Stimulated activated CD4-positive, alpha-beta T cell treated with anti-CD3 and anti-CD28 coated beads, TNF-alpha, amount 100 ng/mL, for 4 hours (primary cell): Measurements from ENCODE around the gene STIM1.
"Not testable (repeated sequence)": the region's sequence is repeated elsewhere in the genome, so short reads cannot be mapped to it uniquely, and the experiment has no call there.

Experiments
- DNase-seq, 3 experiments: peaks; one replicate each; pipeline ENCODE4 v3.0.0-alpha.2; 2020; ENCODE audit warnings: low read depth in 3 of 3

The STIM1 gene

GRCh38 chr11:4026389-4026788 lies 170.9 kb downstream of the STIM1 start:
- no peak for DNase-seq

DNA sequence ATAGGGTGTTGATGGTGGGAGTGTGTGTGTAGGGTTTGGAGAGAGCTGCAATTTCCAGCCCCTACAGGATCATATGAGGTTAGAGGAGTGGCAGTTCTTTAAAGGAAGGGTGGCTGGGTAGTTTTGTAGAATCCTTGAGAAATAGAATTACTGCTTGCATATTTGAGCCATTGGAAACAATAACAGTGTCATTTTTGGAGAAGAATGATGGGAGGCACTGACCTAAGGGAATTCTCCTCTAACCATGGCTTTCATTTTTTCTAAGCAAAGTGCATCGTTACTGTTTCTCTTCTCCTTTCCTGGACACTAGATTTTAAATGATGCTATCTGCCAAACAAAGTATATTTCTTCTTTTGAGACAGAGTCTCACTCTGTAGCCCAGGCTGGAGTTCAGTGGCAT lies 172.3 kb downstream of the STIM1 start:
- no peak for DNase-seq

DNA sequence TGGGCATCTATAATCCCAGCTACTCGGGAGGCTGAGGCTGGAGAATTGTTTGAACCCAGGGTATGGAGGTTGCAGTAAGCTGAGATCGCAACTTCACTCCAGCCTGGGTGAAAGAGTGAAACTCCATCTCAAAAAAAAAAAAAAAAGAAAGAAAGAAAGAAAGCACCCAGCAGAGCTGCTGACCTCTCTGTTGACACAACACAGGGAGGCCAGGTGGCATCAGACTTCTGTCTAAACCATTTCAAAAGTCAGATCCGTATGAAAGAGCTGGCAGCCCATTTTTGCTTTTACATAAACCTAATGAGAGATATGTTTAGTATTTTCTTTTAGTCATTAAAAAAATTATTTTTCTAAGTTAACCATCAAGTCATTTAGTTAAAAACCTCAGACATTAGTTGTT lies 174.7 kb downstream of the STIM1 start:
- DNase-seq, result no peak

DNA sequence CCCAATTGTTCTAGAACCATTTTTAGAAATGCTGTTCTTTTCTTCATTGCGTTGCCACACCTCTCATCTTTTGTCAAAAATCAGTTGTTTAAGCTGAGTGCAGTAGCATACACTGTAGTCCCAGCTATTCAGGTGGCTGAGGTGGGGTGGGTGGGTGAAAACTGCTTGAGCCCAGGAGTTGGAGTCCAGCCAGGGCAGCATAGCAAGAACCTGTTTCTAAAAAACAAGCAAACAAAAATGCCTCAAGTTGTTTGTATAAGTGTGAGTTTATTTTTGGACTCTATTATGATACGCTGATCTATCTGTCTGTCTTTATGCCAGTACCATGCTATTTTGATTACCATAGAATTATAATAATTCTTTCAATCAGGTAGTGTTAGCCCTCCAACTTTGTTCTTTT lies 176.6 kb downstream of the STIM1 start:
- DNase-seq, result no peak

DNA sequence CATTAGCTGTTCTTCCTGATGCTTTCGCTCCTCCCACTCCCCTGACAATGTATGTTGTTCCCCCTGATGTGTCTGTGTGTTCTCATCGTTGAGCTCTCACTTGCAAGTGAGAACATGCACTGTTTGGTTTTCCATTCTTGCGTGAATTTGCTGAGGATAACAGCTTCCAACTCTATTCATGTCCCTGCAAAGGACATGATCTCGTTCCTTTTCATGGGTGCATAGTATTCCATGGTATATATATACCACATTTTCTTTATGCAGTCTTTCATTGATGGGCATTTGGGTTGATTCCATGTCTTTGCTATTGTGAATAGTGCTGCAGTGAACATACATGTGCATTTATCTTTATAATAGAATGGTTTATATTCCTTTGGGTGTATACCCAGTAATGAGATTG lies 180.5 kb downstream of the STIM1 start:
- DNase-seq, result no peak

GRCh38 chr11:4039011-4039410 lies 183.5 kb downstream of the STIM1 start:
- no peak for DNase-seq

DNA sequence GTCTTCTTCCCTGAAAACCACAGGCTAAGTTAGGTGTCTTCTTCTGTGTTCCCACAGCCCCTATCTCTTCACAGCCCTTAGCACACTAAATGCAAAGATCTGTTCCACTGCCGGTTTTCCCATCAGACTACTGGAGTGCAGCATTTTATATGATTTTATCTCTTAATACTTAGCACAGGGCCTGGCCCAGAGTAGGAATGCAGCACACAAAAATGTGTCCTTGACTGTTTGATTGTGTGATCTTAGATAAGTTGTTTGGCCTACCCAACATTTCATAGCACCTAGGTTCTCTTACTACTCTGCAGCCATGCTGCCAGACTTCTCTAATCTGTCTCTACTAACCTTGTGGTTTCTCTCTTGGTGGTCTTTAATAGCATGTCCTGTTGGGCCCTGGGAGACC lies 185.0 kb downstream of the STIM1 start:
- no peak for DNase-seq

GRCh38 chr11:4041731-4042391 lies 186.4 kb downstream of the STIM1 start:
- no peak for DNase-seq

GRCh38 chr11:4044976-4045646 lies 189.6 kb downstream of the STIM1 start:
- DNase-seq, result no peak

DNA sequence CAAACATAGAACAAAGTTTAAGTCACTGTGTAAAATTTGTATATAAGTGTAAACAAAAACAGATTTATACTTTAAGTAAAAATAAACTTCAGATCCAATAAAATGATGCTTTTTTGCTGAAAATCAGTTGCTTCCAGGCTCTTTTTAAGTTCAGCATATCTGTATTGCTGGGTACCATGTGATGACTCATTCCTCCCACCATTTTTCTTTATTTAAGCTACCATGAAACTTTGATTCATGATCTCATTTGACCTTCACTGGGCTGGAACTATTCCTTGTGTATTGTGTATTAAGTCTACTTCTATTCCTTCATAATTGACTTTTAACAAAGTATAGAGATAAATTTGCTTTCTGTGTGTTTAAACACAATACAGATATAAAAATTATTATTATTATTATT lies 192.9 kb downstream of the STIM1 start:
- DNase-seq, result no peak

DNA sequence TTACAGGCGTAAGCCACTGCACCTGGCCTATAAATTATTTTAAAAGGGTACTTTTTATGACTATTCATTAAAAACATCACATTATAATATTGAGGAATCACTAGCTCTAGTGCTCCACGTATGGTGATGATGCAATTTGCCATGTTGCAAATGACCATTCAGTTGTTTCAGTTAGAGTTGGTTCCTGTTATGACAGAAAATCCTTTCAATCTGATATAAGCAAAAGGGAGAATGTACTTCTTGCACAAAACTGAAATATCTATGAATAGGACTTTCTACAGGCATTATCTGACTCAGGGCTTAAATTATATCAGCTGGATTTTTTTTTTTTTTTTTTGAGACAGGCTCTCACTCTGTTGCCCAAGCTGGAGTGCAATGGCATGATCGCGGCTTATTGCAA lies 193.5 kb downstream of the STIM1 start:
- no peak for DNase-seq

DNA sequence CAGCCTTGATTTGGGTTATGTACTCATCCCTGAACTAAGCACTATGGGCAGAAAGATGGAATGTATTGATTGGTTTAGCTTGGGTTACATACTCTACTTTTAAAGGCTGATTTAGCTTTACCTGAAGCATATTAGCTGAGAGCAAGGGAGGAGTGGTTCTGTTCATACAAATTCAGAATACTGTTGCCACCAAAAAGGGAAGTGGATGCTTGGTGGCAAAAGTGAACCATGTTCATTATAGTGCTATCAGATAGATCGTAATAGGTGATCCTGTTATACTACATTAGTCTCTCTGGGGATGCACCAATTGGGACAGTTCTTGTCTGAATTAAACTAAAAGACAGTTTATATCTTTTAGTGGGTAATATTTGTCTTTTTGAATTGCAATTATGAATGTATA lies 194.7 kb downstream of the STIM1 start:
- no peak for DNase-seq

DNA sequence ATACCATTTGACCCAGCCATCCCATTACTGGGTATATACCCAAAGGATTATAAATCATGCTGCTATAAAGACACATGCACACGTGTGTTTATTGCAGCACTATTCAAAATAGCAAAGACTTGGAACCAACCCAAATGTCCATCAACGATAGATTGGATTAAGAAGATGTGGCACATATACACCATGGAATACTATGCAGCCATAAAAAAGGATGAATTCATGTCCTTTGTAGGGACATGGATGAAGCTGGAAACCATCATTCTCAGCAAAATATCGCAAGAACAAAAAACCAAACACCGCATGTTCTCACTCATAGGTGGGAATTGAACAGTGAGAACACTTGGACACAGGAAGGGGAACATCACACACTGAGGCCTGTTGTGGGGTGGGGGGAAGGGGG lies 197.7 kb downstream of the STIM1 start:
- DNase-seq, result not testable (repeated sequence)

GRCh38 chr11:4054643-4055042 lies 199.2 kb downstream of the STIM1 start:
- no peak for DNase-seq

DNA sequence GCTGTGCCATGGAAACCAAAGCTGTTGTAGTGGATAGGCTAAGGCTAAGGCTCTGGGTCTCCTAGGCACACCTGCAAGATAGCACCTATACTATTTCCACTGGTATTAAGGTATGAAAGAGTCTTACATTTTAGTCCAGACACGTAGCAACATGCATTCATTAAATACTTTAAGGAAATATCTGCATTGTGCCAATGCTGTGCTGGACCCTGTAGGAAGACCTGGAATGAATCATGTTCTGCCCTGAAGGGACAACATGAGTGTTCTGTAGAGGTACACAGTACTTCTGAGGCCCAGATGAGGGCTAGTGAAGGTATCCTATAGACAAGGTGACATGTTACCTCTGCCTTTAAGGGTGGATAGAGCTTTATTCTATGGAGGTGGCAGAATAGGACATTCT lies 204.0 kb downstream of the STIM1 start:
- no peak for DNase-seq

DNA sequence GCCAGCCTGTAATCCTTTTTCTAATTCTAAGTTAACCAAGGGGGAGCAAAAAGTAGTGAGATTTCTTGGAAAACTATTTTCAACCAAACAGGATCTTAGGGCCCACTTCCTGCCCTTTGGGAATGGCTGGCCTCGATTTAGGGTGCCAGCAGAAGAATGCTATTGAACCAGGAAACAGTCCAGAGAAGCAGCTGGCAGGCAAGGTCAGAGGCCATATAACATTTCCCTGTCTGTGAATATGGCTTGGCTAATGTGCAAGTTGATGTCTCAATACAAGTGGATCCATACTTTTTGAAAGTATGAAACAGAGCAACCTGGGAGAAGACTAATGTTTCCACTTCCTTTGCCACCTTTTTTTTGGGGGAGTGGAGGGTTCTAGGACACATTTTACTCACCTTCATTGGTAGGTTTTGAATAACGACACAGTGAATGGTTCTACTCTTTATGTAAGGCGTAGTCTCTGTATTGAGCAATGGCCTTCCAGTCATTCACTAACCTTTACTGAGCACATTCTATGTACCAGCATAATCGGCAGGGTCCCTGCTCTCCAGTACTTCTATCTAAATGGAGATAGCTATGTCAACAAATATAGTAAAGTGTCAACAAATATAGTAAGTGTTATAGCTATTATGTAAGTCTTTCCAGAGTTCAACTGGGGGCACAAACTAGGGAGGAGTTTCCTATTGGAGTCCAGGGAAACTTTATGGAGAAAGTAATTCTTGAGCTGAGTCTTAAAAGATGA lies 204.9 kb downstream of the STIM1 start:
- DNase-seq, result no peak

DNA sequence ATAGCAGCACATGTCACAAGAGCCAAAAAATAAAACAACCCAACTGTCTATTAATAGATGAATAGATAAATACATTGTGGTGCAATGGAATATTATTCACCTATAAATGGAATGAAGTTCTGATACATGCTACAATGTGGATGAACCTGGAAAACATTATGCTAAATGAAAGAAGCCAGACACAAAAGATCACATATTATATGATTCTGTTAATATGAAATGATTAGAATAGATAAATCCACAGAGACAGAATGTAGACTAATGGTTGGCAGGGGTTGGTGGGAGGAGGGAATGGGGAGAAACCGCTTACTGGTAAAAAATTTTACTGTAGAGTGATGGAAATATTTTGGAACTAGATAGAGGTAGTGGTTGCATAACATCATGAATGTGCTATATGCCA lies 206.2 kb downstream of the STIM1 start:
- no peak for DNase-seq

DNA sequence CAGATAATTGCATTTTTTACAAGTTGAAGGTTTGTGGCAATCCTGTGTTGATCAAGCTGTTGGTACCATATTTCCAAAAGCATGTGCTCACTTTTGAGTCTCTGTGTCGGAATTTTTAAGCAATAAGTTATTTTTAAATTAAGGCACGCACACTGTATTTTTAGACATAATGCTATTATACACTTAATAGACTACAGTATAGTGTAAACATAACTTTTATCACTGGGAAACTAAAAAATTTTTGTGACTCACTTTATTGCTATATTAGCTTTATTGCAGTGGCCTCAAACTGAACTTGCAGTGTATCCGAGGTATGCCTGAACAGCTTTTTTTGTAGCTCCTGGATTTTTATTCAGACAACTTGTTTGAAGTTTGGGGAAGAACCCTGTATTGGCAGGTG lies 207.9 kb downstream of the STIM1 start:
- DNase-seq, result no peak

DNA sequence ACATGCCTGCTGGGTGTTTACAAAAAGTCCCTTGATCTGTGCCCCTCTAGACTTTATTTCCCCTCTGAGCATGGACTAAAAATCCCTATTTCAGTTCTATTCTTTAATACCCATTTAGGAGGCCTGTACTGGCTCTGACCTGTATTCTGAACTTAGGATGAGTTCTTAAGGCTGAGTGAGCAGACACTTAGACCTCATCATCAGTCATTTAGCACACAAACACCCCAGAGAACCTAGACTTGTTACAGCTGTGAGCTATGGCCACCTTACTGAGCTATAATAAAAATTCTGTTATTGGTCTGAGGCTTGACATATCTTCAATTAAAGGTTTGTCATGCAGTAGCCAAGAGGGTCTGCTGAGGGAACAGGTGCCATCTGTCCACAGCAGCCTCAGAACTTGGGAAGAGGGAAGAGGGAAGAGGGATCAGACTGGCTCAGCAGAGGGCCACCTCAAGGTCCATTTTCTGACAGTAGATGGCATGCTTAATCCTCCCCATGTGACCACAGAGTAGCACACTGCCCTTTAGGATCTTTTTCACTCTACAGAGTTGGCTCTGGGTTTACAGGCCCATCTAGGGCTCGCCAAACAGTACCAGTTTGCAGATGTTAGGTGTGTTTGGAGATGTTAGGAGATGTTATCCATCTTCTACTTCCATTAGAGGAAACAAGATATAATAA lies 209.0 kb downstream of the STIM1 start:
- DNase-seq, result no peak

GRCh38 chr11:4065086-4065485 lies 209.6 kb downstream of the STIM1 start:
- no peak for DNase-seq

DNA sequence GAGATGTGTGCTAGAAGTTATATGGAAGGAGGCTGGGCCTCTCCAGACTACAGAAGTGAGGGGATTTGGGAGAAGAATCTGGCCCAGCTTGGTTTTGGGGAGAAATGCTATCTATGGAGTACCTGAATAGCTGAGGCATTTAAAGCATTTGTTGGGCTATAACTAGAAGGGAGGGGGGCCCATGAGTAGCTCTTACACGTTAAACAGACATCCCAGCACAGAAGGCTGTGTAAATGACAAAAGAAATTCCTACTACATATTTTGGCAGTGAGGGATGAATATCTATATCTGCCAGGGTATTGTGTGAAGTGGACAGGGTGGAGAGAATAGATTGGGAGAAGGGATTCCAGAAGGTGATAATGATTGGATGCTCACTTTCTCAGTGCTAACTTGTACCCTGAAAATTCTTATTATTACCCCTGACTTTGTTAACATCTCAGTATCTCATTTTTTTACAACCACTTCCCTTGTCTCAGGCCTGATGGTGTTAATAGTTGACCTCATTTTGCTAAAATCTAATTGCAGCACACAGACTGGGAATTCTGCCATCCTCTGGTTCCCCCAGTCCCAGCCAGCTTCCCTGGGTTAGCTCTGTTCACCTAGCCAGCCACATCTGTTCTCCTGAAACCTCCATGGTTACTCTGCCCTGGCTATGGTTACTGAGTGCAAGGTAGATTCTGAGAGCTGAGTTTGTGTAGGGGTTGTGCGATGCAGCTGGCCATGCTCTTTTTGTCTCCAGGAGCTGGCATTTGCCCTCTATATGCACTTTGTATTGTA lies 210.3 kb downstream of the STIM1 start:
- no peak for DNase-seq

DNA sequence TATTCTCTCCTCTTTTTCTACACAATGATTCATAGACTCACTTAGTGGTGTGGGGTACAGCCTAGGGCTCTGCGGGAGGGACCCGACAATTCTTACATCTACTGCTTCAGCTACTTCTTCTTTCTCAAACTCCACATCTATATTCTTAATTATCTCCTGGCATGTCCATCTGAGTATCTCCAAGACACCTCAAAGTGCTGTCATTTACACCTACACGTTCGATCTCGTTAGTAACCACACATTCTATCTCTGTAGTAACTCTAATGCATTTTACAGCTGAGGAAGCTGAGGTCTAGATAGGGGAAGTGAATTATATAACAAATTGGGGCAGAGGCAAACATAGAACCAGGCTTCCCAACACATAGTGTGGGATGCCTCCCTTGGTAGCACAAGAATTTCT lies 211.4 kb downstream of the STIM1 start:
- DNase-seq, result no peak
